AG10803 (cell line): ENCODE results near the gene ADARB2.

Experiments
- DNase-seq: peaks from one replicate; pipeline ENCODE4 v3.0.0; 2010; ENCODE audit warnings: low read depth
- H3K4me3 ChIP-seq: 2 replicates; pipeline ENCODE4 v1.5.1; 2011; ENCODE audit warnings: mild to moderate bottlenecking, low read length, control low read depth
- CTCF ChIP-seq: conservative IDR thresholded peaks from 2 replicates; pipeline ENCODE4 v1.5.1; 2011; ENCODE audit warnings: mild to moderate bottlenecking, low read length, control low read depth, inconsistent platforms

Gene ADARB2

DNA sequence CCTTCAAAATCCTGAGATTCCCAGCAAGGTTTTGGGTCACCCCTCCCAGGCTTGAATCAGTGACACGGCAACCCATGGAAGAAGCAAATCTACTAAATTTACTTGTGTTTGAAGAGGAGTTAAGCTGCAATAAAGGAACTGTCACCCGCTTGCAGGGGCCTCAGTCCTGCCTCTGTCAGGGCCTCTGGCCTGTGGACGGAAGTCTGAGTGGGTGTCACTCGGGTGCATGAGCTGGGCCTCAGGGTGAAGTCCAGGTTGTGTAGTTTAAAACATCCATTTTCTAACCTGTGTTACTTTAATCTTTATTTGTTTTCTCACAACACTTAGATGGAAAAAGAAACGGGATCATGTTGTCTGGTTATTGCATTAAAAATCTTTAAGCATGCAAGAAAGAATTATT, 234.9 kb downstream of the ADARB2 start:
- H3K4me3 ChIP-seq: no peak overlapping the region
- TF ChIP-seq CTCF: no peak
- no peak for DNase-seq

- no peak for TF ChIP-seq CTCF
- H3K4me3 ChIP-seq: no peak overlapping the region
- DNase-seq: no peak
Measured at GRCh38 chr10:1499359-1499957, 237.9 kb downstream of the ADARB2 start.

- no peak for DNase-seq
- no peak for TF ChIP-seq CTCF
- no peak overlapping the region for H3K4me3 ChIP-seq
Measured at GRCh38 chr10:1498746-1499358, 238.5 kb downstream of the ADARB2 start.

DNA sequence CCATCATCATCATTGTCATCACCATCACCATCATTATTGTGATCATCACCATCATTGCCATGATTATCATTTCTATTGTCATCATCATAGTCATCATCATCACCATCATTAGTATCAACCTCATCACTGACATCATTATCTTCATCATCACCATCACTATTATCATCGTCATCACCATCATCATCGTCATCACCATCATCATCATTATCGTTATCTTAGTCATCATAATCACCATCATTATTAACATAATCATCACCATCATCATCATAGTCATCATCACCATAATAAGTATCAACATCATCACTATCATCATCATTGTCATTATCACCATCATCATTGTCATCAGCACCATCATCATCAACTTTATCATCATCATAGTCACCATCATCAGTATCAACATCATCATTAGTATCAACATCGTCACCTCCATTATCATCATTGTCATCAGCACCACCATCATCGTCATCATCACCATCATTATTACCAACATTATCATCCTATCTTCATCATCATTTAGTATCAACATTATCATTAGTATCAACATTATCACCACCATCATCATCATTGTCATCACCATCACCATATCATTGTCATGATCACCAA, 241.3 kb downstream of the ADARB2 start:
- DNase-seq: no peak

GRCh38 chr10:1492641-1493040, 244.7 kb downstream of the ADARB2 start:
- no peak overlapping the region for H3K4me3 ChIP-seq
- no peak for TF ChIP-seq CTCF
- DNase-seq: no peak

More for the DNA sequence above, 241.3 kb downstream of the ADARB2 start:
- no peak for TF ChIP-seq CTCF
- H3K4me3 ChIP-seq: no peak overlapping the region

DNA sequence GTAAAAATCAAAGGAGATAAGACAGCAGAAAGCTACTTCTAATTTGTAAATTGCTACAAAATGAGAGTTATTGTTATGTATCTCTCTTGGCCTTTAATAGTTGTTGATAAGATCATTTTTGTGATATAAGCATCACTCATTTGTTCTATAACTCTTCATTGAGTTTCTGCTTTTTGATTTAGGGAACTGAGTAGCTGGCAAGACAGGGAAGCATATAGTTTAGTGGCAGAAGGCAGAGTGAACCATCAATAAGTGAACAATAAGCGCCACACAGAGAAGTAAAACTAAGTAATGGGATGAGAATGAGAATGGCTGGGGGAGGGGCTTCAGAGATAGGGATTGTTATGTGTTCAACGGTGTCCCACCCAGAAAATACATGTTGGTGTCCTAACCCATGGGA, 245.4 kb downstream of the ADARB2 start:
- TF ChIP-seq CTCF: no peak
- no peak overlapping the region for H3K4me3 ChIP-seq
- DNase-seq: no peak

DNA sequence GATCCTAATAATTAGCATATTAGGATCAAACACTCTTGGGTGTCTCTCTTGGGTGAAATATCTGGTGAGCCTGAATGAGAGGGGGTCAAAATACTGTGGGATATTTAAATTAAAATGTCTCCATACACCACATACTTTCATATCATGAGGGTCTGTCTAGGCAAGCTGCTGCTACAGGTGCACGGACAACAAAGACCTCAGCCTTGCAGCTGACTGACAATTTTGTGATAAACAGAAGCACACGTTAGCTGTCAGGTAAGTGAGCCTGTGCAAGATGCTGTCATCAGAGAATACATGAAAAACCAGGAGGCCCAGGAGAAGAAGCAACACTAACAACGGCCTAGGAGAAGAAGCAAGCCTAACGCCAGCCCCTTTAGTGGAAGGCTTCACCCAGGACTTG, 247.5 kb downstream of the ADARB2 start:
- H3K4me3 ChIP-seq: no peak overlapping the region
- no peak for DNase-seq
- no peak for TF ChIP-seq CTCF
